NB4 (cell line): ENCODE measurements around the gene PRAME.

Experiments
- CTCF ChIP-seq: IDR thresholded peaks from one replicate; pipeline ENCODE4 v1.5.1; 2012; ENCODE audit warnings: low read depth, low read length
- POLR2A ChIP-seq: IDR thresholded peaks from 2 replicates; pipeline ENCODE4 v1.6.1; 2011; ENCODE audit warnings: mild to moderate bottlenecking; ENCODE audit not compliant: insufficient read length; ENCODE audit errors: extremely low read depth
- TF ChIP-seq, protein P1 (sequence below): IDR thresholded peaks from 2 replicates; pipeline ENCODE4 v1.6.1; 2011; ENCODE audit warnings: low read depth, low read length

- TF ChIP-seq POLR2A (no peak), CTCF (no peak)
- TF ChIP-seq, protein P1, sequence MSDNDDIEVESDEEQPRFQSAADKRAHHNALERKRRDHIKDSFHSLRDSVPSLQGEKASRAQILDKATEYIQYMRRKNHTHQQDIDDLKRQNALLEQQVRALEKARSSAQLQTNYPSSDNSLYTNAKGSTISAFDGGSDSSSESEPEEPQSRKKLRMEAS: no peak
Observed at GRCh38 chr22:22556578-22556977, 2.5 kb downstream of the PRAME start.
